ENCODE data around the gene RILP.

RILP gene

DNA sequence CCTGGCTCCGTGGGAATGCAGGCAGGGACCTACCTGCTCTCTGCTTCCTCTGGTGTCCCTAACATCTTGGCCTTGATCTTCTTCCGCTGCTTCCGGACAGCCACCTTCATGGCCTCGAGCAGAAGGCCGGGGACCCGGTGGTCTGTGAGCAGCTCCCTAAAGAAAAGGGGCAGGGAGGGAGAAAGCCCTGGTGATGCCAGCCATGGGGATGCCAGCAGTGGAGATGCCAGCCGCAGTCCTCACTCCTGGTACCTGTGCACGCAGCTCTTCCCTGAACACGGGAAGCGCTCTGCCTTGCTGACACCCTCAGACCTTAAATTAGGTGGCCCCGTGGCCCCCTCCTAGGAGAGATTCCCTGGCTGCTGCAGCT, 1.9 kb downstream of the RILP start:
- DNase-seq, result no peak

DNA sequence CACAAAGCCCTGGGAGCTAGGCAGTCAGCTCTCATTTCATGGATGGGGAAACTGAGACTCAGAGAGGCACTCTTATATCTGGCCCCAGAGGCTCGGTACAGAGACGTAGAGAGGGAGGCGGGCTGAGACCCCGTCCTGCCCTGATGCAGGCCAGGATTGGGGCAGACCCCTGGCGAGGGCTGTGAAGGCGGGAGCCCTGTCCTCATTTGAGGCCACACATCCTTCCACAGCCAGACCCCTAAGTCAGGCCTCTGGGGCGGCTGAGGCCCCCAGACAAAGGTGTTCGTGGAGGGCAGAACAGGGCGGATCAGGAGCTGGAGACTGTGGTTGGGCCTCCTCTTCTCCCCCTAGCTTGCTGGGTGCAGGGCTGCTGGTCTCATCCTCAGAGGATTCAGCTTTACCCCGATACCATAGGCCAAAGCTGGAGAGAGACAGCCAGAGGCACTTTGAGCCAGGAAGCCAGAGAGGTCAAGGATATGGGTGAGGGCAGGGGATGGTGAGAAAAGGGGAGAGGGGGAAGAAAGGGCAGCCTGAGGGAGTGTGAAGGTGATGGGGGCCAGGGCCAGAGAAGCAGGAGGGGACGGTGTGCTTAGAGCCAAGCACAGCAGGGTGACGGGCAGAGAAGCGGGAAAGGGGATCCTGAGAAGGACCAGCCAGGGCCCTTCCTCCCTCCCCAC, 3.3 kb downstream of the RILP start:
- DNase-seq, result no peak

DNA sequence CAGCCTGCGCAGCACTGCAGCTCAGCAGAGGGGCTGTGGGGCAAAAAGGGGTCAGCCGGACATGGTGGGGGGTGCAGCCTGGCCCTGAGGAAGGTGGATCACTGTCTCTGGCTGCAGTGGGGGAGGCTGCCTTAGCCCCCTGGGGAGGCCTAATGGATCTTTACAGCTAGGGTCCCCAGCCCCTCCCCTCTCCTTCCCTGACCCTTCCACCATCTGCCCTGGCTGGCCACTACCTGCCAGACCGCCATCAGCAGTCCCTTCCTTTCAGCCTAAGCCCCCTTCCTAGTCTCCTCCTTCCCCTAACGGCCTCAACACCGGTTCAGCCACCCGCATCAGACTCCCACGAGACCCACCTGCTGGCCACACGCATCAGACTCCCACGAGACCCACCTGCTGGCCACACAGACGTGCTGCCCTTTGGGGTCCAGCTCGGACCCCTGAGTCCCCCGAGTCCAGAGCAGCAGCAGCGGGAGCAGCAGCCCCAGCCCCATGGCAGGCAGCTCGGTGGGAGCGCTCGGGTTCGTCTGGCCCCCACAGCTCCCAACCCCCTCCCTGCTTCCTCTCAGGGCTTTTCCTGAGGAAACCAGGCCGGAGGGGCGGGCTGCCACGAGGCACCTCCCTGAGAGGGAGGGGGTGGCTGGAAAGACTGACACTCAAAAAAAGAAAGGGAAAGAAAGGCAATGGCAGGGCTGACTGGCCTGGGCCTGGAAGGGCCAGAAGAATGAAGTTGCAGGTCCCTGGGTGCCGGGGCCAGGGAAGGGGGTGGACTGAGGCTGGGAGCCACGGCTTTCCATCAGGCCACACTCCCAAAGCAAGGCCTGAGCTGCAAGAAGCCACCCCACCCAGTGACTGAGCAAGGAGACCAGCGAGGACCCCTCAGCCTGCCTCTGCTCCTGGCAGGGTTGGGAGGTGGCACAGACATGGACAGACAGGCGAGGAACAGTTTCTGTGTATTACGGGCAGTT, 4.2 kb downstream of the RILP start, which contains the start of gene SCARF1:
SCARF1 (minus strand) TSS at position 526 of the 965 bp plus-strand sequence; CDS start at position 491, 35 bp downstream.
- no peak for DNase-seq

DNA sequence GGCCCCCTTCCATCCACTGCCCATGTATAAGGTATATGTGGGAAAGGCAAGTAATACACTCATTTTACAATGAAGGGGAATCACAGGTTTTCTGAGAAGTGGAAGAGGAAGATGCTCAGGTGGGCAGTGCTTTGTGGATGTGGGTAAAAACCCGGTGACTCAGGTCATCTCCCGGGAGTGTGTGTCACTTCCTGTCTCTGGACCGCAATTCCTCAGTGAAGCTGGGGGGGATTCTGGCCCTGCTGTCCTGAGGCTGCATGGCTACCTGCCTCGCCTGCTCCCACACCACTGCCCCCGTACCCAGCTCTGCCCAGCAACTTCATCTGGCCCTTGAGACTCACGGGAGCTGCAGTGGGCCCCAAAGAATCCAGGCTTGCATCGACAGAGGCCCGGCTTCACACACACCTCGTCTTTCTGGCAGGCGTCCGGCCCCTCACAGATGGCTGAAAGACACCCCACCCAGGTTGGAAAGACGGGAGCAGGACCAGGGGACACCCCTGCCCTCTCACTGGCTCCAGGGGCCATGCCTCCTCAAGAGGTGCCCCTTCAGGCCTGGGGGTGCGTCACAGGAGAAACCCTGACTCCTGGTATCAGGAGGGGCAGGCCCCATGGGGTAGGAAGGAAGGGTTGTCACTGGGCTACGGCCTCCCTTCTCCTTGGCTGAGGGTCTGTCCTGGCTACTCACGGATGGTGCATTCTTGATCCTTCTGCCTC, 5.0 kb downstream of the RILP start:
- DNase-seq, result peak; percentile 30

DNA sequence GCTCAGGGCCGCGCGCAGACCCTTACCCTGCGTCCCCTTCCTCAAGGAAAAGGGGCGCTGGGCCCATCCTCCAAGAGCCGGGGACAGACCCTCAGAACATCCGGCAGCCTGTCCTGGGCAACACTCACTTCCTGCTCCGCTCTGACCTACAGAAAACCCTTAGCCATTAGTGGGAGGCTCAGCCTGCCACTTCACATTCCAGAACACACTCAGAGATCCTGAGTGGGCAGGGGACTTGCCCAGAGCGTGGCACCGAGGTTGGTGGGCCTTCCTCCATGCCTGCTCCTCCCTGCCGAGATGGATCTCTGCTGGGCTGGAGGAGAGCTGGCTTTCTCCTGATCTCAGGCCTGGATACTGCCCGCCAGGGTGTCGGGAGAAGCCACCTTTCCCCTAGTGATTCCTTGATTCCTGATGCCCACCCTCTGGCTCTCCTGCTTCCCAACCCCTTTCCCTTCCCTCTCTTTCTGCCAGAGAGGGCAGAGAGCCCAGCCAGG, 5.6 kb downstream of the RILP start:
- peak; percentile 61 for DNase-seq

DNA sequence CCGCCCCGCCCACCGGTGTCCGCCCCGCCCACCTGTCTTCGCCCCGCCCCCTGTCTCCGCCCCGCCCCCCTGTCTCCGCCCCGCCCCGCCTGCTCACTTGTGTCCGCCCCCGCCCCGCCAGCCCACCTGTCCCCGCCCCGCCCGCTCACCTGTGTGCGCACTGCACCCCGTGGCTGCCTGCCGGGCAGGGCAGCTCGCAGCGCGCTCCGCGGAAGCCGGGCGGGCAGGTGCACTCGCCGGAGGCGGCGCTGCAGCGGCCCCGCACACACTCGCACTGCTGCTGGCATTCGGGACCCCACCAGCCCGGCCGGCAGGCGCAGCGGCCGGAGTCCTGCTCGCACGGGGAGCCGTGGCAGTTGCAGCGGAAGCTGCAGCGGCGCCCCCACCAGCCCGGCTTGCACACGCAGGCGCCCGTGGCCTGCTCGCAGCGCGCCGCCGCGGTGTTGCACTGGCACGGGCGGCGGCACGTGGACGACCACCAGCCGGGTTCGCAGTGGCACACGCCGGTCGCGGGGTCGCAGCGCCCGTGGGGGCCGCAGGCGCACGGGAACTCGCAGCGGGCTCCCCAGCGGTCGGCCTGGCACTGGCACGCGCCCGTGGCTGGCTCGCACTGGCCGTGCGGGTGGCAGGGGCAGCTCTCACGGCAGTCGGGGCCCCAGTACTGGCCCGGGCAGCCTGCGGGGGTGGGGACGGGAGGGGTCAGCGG, 6.2 kb downstream of the RILP start:
- DNase-seq, result peak; percentile 94

DNA sequence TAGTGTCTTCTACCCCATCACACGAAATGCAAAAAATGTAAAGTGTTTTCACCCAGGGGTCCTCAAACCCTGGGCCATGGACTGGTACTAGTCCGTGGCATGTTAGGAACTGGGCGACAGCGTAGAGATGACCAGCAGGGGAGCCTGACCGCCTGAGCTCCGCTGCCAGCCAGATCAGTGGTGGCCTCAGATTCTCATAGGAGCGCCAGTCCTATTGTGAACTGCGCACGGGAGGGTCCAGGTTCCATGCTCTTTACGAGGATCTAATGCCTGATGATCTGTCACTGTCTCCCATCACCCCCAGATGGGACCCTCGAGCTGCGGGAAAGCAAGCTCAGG, 8.6 kb downstream of the RILP start:
- no peak for DNase-seq

DNA sequence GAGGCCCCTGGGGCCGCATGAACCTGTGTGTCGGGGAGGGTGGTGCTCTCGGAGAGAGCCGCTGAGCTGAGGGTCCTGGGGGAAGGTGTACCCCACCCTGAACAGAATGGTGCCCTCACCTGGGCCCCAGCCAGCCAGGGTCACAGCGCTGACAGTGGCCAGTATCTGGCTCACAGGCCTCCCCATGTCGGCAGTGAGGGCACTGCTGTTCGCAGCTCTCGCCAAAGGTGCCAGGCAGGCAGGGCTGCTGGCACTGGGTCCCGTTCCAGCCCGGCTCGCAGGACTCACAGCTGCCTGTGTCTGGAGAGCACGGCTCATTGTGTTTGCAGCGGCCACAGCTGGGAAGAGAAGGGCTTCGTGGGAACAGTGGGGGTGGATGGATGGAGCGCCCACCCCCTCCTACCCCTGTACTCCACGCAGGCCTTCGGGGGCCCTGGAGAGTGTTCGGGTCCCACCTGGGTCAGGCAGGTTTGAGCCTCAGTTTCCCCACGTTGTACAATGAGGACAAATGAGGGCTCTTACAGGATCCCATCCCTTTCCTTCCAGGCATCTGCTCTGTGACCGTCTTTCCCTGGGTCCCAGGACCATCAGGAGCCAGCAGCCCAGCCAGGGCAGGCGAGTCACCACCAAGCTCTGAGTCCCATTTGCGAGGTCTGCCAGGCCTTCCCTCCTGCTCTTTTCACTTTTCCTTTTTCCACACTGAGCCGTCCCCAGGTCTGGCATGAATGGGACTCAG, 9.2 kb downstream of the RILP start:
- peak; percentile 52 for DNase-seq

DNA sequence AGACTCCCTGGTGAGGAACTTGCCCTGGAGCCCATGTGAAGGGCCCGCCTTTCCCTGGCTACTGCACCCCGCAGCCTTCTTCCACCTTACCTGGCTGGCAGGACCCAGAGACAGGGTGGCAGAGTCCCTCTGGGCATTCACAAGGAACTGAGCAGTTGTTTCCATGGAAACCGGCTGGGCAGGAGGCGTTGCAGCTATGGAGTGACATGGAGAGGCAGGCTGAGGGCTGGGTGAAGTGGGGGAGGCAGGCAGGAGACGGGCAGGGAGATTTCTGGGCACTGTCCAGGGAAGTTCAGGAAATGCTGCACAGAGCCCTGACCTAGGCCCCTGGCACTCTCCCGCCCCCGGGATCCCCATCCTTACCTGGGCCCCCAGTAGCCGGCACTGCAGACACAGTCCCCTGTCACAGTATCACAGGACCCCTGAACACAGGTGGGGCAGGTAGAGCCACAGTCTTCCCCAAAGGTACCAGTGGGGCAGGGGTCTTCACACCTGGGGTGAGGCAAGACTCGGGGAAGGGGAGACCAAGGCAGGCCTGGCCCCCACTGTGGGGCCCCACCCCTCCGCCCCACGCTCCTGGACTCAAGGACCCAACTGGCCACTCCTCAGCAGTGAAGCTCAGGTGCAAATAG, 10.0 kb downstream of the RILP start:
- DNase-seq, result peak; percentile 94

DNA sequence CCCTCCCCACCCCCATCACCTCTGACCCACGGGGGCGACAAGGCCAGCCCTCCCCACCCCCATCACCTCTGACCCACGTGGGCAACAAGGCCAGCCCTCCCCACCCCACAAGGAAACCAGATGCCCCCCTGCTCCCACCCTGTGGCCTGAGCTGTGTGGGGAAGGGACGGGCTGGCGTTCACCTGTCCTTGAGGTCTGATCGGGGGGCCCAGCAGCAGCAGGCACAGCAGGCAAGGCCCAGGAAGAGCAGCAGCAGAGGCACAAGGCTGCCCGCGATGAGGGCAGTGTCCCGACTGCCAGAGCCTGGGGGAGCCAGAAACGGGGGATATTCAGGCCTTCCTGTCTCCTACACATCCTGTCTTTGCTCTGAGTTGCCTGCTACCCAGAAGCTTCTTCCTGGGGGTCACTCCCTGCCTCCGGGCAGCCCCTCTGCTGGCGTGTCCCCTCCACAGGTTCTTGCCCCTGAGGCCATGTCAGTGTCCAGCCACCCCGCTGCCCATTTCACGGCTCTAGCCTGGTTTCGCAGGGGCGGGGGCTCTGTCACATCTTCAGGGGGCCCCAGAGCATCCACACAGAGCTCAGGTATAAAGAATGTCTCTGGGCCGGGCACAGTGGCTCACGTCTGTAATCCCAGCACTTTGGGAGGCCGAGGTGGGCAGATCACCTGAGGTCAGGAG, 10.9 kb downstream of the RILP start:
- no peak for DNase-seq

DNA sequence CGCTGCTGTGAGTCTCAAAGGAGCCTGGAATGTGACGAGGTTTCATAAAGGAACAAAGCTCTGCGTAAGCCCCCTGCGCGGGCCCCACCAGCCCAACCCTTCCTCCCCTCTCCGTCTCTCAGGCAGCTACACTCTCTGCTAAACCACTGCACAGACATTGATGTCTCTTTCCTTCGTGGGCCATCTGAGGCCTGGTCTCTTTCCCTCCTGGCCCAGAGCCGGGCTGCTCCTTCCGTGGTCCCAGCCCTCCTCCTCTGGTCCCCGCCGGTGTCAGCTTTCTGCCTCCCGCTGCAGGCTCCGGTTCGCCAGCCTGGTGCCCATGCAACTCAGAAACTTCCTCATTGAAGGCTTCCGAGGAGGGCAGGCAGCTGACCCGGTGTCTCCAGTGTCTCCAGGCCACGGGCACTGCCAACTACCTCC, 11.5 kb downstream of the RILP start:
- no peak for DNase-seq

DNA sequence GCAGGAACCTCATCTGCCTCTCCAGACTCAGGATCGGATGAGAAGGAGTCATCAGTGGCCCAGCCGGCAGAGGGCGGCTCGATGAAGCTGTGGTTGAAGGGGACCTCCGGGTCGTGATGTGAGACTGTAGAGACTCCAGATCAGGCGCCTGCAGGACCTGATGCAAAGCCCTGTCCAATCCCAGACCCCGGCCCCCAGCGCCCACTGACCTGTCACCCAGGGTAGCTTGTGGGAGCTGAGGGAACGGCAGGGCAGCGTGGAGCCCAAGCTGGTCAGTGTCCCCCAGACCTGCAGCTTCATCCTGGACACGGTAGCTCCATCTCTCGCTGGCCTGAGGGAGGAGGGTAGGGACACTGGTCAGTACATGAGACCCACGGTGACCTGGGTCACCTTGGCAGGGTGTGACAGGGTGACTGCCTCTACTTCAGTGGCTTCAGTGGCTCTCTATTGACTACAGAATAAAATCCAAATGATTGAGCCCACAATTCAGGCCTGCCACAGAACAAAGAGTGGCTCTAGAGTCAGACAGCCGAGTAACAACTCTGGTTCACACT, 12.9 kb downstream of the RILP start:
- DNase-seq, result no peak

DNA sequence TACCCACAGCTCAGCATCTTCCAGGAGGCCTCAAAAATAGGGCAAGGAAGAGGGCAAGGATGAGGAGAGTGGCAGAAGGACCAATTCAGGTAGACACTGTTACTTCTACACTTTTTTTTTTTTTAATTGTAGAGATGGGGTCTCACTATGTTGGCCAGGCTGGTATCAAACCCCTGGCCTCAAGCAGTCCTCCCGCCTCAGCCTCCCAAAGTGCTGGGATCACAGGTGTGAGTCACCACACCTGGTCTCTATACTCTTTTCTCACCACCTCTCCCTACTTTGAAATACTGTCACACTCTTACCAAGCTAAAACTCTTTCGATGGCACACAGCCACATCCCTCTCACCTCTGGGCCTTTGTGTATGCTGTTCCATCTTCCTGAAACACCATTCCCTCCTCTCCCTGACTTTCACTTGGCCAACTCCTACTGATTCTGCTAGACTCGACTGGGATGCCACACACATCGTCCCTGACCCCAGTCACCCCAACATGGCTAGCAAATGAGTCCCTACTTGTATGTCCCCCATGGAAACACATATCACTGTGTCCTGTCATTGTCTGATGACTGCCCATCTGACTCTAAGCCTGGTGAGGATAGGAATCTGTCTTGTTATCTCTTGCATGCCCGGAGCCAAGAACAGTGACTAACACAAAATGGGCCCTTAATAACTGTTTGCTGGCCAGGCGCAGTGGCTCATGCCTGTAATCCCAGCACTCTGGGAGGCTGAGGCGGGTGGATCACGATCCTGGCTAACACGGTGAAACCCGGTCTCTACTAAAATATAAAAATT, 13.8 kb downstream of the RILP start:
- DNase-seq, result no peak

DNA sequence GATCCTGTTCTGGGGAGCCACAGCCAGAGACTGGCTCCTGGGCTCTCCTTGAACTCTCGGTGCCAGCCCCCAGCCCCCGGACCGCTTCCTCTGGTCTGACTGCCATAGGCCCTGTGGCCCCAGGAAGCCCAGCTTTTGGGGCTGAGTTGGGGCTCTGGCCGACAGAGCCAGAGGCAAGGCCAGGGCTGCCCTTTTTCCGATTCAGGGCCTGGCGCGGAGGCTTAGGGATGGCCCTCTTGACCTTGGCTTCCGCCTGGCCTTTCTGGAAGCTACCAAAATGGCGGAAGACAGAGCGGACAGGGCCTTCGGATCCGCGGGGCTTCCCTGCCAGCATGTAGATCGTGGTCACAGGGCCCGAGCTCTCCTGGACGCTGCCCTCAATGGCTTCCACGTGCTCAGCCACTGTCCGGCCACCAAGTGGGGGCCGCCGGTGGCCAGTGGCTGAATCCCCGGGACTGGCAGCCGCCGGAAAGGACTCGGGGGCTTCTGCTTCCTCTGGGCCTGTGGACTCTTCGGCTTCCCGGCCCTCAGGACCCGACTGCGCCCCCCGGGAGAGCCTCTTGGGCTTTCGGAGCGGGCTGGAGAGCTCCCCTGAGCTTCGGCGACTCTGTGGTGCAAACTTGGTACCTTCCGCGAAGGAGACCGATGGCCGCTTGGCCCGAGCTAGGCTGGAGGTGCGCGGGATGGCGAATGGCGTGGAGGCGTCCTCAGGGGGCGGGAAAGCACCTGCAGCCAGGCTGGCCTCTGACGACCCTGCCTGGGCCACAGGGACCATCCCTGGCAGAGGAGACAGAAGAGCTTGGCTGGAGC, 14.6 kb downstream of the RILP start:
- DNase-seq, result no peak

DNA sequence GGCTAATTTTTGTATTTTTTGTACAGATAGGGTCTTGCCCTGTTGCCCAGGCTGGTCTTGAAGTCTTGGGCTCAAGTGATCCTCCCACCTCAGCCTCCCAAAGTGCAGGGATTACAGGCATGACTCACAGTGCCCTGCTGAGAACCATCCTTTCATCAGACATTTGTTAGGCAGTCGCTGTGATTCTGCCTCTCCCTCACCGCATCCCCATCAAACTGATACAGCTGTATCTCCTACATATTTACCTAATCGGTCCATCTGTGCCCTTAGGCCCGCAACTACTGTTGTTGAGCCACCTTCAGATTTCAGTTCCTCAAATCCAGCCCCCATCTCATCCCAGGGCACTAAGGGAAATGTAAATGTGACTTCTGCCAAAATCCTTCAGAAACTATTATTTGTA, 19.0 kb downstream of the RILP start:
- no peak for DNase-seq

DNA sequence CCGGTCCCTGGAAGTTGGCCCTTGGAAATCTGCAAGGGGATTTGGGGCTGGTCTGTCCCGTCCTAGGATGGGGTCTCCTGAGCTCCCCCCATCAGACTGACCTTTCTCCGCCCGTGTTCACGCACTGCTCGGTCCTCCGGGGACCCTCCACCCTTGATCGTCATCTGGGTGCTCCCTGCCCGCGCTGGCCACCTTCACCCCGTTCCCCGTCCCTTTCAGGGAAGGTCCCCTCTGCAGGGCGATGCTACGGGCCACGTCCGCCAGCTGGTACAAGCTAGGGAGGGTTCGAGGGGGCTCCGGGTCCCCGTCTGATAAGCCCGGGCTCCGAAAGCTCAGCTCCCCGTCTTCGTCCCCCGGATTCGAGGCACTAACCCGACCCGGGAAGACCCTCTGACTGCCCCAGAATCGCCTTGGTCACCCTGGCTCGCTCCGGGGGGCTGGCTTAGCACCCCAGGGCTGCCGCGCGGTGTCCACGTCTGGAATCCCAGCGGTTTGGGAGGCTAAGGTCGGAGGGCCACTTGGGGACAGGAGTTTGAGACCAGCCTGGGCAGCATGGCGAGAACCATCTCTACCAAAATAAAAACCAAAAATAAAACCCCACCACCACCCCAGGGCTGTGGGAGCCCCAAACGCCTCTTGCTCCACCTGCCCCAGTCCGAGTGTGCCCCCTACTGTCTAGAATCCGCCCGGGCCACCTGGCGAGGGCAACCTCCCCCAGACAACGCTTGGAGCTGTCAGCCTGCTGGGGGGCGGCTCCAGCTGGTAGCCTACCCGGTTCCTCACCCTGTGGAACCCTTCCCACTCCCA, 20.0 kb downstream of the RILP start:
- DNase-seq, result peak; percentile 70

DNA sequence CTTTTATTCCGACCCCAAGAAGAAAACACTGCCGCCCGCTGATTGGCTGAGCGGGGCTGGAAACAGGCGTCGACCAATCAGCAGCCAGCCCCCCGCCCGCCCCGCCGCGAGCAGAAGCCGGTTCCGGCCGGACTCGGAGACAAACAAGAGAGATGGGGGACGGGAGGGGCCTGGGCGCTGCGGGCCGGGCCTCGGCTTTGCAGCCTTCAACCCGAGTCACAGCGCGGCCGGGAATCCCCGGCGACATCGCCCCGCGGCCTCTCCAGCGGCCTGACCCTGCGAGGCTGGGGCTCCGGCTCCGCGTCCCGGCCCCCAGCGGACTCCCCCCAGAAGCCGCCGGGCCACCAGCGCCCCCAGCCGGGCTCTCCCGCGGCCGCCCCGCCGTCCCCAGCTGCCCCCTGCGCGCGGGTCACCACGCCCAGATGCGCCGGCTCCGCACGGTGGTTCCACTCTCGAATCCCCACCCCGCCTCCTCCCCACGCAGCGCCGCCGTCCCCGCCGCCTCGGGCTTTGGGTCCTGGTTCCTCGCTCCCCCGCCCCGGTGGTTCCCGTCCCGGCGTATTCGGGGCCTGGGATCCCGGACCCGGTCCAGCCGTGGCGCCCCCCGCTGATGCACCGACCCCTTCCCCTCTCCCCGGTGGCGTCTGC, 20.7 kb downstream of the RILP start:
- DNase-seq, result peak; percentile 95
